Spleen (tissue), 7 donors: ENCODE data around the gene MINDY4B.

Experiments
- POLR2A ChIP-seq, 3 donors: fragments of 450-650 bp; IDR thresholded peaks; one replicate each; pipeline ENCODE4 v1.5.1; 2017; ENCODE audit warnings: antibody characterized with exemption in 3 of 3, mild to moderate bottlenecking in 1 of 3
- POLR2AphosphoS5 ChIP-seq, 3 donors: sonication (generic); formaldehyde crosslinking; IDR thresholded peaks; one replicate each; pipeline ENCODE4 v1.5.1; 2017; ENCODE audit warnings: antibody characterized with exemption in 3 of 3
- TF ChIP-seq, protein P1 (sequence below), 11 experiments: fragments of 200-600 bp in 7 of 11; fragments of 450-650 bp in 4 of 11; sonication (generic) in 4 of 11; IDR thresholded peaks in 8 of 11; conservative IDR thresholded peaks in 3 of 11; 1 replicate in 7 of 11; 2 replicates in 4 of 11; pipeline versions ENCODE4 v1.4.0 to v1.8.0; 2016 to 2021; ENCODE audit warnings: antibody characterized with exemption in 11 of 11, inconsistent platforms in 4 of 11, mild to moderate bottlenecking in 1 of 11
- donor health status: DM: no; HTN: no; CAD: no; lungs with moderate emphysema.
- donor health status: DM: no; HTN: no; CAD: no.
- donor health status: DM: no; HTN: no; CAD: no.

- no peak for TF ChIP-seq POLR2A (IDR thresholded peaks at IDR 0.05)
- TF ChIP-seq, protein P1, sequence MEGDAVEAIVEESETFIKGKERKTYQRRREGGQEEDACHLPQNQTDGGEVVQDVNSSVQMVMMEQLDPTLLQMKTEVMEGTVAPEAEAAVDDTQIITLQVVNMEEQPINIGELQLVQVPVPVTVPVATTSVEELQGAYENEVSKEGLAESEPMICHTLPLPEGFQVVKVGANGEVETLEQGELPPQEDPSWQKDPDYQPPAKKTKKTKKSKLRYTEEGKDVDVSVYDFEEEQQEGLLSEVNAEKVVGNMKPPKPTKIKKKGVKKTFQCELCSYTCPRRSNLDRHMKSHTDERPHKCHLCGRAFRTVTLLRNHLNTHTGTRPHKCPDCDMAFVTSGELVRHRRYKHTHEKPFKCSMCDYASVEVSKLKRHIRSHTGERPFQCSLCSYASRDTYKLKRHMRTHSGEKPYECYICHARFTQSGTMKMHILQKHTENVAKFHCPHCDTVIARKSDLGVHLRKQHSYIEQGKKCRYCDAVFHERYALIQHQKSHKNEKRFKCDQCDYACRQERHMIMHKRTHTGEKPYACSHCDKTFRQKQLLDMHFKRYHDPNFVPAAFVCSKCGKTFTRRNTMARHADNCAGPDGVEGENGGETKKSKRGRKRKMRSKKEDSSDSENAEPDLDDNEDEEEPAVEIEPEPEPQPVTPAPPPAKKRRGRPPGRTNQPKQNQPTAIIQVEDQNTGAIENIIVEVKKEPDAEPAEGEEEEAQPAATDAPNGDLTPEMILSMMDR (IDR thresholded peaks at IDR 0.05 in 8 of 11, conservative IDR thresholded peaks at IDR 0.05 in 3 of 11), result no peak
- TF ChIP-seq POLR2AphosphoS5 (IDR thresholded peaks at IDR 0.05), result no peak
Measured at GRCh38 chr3:150878996-150879575, 26.2 kb downstream of the MINDY4B start.
